ENCODE results near the gene CDC25A.

Gene CDC25A

GRCh38 chr3:48188266-48189201, at the start of gene CDC25A:
Gene CDC25A, minus strand, starts transcription at chr3:48188417. Its CDS starts 470 bp downstream, at chr3:48187947.
- H3K36me3 Mint-ChIP-seq = peaks cover 11% of the 10 kb centered on the region
- H3K27me3 Mint-ChIP-seq = peaks cover 13% of the 10 kb centered on the region
- no peaks in the 10 kb centered on the region for H3K9me3 Mint-ChIP-seq (ENCODE audit: low read depth)
- peaks cover 10% of the 10 kb centered on the region for H3K4me1 Mint-ChIP-seq (ENCODE audit: low read depth)
- peak within 1 kb of the TSS; percentile 93 for H3K4me3 Mint-ChIP-seq
- peak within 1 kb of the TSS; percentile 78 for H3K27ac Mint-ChIP-seq

- H3K27ac Mint-ChIP-seq = no peak overlapping the region
- no peaks in the 10 kb centered on the region for H3K9me3 Mint-ChIP-seq (ENCODE audit: low read depth)
- H3K36me3 Mint-ChIP-seq = no peaks in the 10 kb centered on the region
- H3K4me1 Mint-ChIP-seq (ENCODE audit: low read depth) = peaks cover 8% of the 10 kb centered on the region
- no peak overlapping the region for H3K4me3 Mint-ChIP-seq
- no peaks in the 10 kb centered on the region for H3K27me3 Mint-ChIP-seq
Measured at GRCh38 chr3:48236531-48236930, 48.3 kb upstream of the CDC25A start.

- Mint-ChIP-seq H3K4me1 (ENCODE audit: low read depth) (peaks cover 2% of the 10 kb centered on the region), H3K9me3 (ENCODE audit: low read depth) (no peaks in the 10 kb centered on the region), H3K27ac (no peak overlapping the region), H3K27me3 (no peaks in the 10 kb centered on the region), H3K36me3 (no peaks in the 10 kb centered on the region), H3K4me3 (no peak overlapping the region)
Measured at GRCh38 chr3:48233542-48233941, 45.3 kb upstream of the CDC25A start.

- no peaks in the 10 kb centered on the region for H3K9me3 Mint-ChIP-seq (ENCODE audit: low read depth)
- no peak overlapping the region for H3K4me3 Mint-ChIP-seq
- no peaks in the 10 kb centered on the region for H3K36me3 Mint-ChIP-seq
- peaks cover 5% of the 10 kb centered on the region for H3K4me1 Mint-ChIP-seq (ENCODE audit: low read depth)
- H3K27me3 Mint-ChIP-seq = no peaks in the 10 kb centered on the region
- no peak overlapping the region for H3K27ac Mint-ChIP-seq
Measured at GRCh38 chr3:48232734-48233133, 44.5 kb upstream of the CDC25A start.

- Mint-ChIP-seq H3K4me3 (no peak overlapping the region), H3K27ac (no peak overlapping the region), H3K27me3 (no peaks in the 10 kb centered on the region)
Measured at GRCh38 chr3:48232232-48232631, 44.0 kb upstream of the CDC25A start.

GRCh38 chr3:48226939-48227338, 38.7 kb upstream of the CDC25A start:
- no peaks in the 10 kb centered on the region for H3K9me3 Mint-ChIP-seq (ENCODE audit: low read depth)
- no peaks in the 10 kb centered on the region for H3K27me3 Mint-ChIP-seq
- H3K27ac Mint-ChIP-seq = no peak overlapping the region
- H3K36me3 Mint-ChIP-seq = no peaks in the 10 kb centered on the region
- no peak overlapping the region for H3K4me3 Mint-ChIP-seq
- peaks cover 12% of the 10 kb centered on the region for H3K4me1 Mint-ChIP-seq (ENCODE audit: low read depth)

More at GRCh38 chr3:48232232-48232631, 44.0 kb upstream of the CDC25A start:
- Mint-ChIP-seq H3K9me3 (ENCODE audit: low read depth) (no peaks in the 10 kb centered on the region), H3K4me1 (ENCODE audit: low read depth) (peaks cover 7% of the 10 kb centered on the region), H3K36me3 (no peaks in the 10 kb centered on the region)

GRCh38 chr3:48225587-48225986, 37.4 kb upstream of the CDC25A start:
- H3K4me1 Mint-ChIP-seq (ENCODE audit: low read depth) = peaks cover 12% of the 10 kb centered on the region
- H3K27ac Mint-ChIP-seq = no peak overlapping the region
- no peaks in the 10 kb centered on the region for H3K27me3 Mint-ChIP-seq
- H3K4me3 Mint-ChIP-seq = no peak overlapping the region
- no peaks in the 10 kb centered on the region for H3K36me3 Mint-ChIP-seq
- no peaks in the 10 kb centered on the region for H3K9me3 Mint-ChIP-seq (ENCODE audit: low read depth)

GRCh38 chr3:48222616-48223513, 34.6 kb upstream of the CDC25A start, which contains the start of gene CAMP:
Gene CAMP, plus strand, starts transcription at chr3:48223495. Its CDS starts 17 bp downstream, at chr3:48223512.
- Mint-ChIP-seq H3K27ac (no peak within 1 kb of the TSS), H3K9me3 (ENCODE audit: low read depth) (no peaks in the 10 kb centered on the region), H3K36me3 (no peaks in the 10 kb centered on the region), H3K27me3 (no peaks in the 10 kb centered on the region), H3K4me3 (no peak within 1 kb of the TSS), H3K4me1 (ENCODE audit: low read depth) (peaks cover 10% of the 10 kb centered on the region)

- no peak overlapping the region for H3K4me3 Mint-ChIP-seq
- no peaks in the 10 kb centered on the region for H3K36me3 Mint-ChIP-seq
- no peaks in the 10 kb centered on the region for H3K4me1 Mint-ChIP-seq (ENCODE audit: low read depth)
- no peaks in the 10 kb centered on the region for H3K9me3 Mint-ChIP-seq (ENCODE audit: low read depth)
- H3K27me3 Mint-ChIP-seq = no peaks in the 10 kb centered on the region
- no peak overlapping the region for H3K27ac Mint-ChIP-seq
Measured at GRCh38 chr3:48220746-48221145, 32.5 kb upstream of the CDC25A start.

GRCh38 chr3:48219543-48219942, 31.3 kb upstream of the CDC25A start:
- no peaks in the 10 kb centered on the region for H3K4me1 Mint-ChIP-seq (ENCODE audit: low read depth)
- no peaks in the 10 kb centered on the region for H3K36me3 Mint-ChIP-seq
- H3K4me3 Mint-ChIP-seq = no peak overlapping the region
- no peaks in the 10 kb centered on the region for H3K27me3 Mint-ChIP-seq
- H3K27ac Mint-ChIP-seq = no peak overlapping the region
- no peaks in the 10 kb centered on the region for H3K9me3 Mint-ChIP-seq (ENCODE audit: low read depth)

GRCh38 chr3:48218537-48218936, 30.3 kb upstream of the CDC25A start:
- no peaks in the 10 kb centered on the region for H3K27me3 Mint-ChIP-seq
- no peak overlapping the region for H3K4me3 Mint-ChIP-seq
- H3K4me1 Mint-ChIP-seq (ENCODE audit: low read depth) = no peaks in the 10 kb centered on the region
- no peak overlapping the region for H3K27ac Mint-ChIP-seq
- no peaks in the 10 kb centered on the region for H3K9me3 Mint-ChIP-seq (ENCODE audit: low read depth)
- H3K36me3 Mint-ChIP-seq = no peaks in the 10 kb centered on the region

GRCh38 chr3:48217449-48217848, 29.2 kb upstream of the CDC25A start:
- H3K4me3 Mint-ChIP-seq = no peak overlapping the region
- no peaks in the 10 kb centered on the region for H3K27me3 Mint-ChIP-seq
- H3K27ac Mint-ChIP-seq = no peak overlapping the region
- H3K4me1 Mint-ChIP-seq (ENCODE audit: low read depth) = no peaks in the 10 kb centered on the region
- H3K9me3 Mint-ChIP-seq (ENCODE audit: low read depth) = no peaks in the 10 kb centered on the region
- H3K36me3 Mint-ChIP-seq = no peaks in the 10 kb centered on the region

GRCh38 chr3:48215876-48216275, 27.7 kb upstream of the CDC25A start:
- no peak overlapping the region for H3K27ac Mint-ChIP-seq
- no peak overlapping the region for H3K4me3 Mint-ChIP-seq
- H3K9me3 Mint-ChIP-seq (ENCODE audit: low read depth) = no peaks in the 10 kb centered on the region
- no peaks in the 10 kb centered on the region for H3K27me3 Mint-ChIP-seq
- H3K4me1 Mint-ChIP-seq (ENCODE audit: low read depth) = no peaks in the 10 kb centered on the region
- H3K36me3 Mint-ChIP-seq = no peaks in the 10 kb centered on the region

- no peaks in the 10 kb centered on the region for H3K36me3 Mint-ChIP-seq
- no peaks in the 10 kb centered on the region for H3K4me1 Mint-ChIP-seq (ENCODE audit: low read depth)
- H3K4me3 Mint-ChIP-seq = no peak overlapping the region
- H3K9me3 Mint-ChIP-seq (ENCODE audit: low read depth) = no peaks in the 10 kb centered on the region
- H3K27ac Mint-ChIP-seq = no peak overlapping the region
- no peaks in the 10 kb centered on the region for H3K27me3 Mint-ChIP-seq
Measured at GRCh38 chr3:48215466-48215865, 27.2 kb upstream of the CDC25A start.

- Mint-ChIP-seq H3K9me3 (ENCODE audit: low read depth) (no peaks in the 10 kb centered on the region), H3K36me3 (no peaks in the 10 kb centered on the region), H3K4me3 (no peak overlapping the region), H3K4me1 (ENCODE audit: low read depth) (no peaks in the 10 kb centered on the region), H3K27ac (no peak overlapping the region), H3K27me3 (no peaks in the 10 kb centered on the region)
Measured at GRCh38 chr3:48215019-48215418, 26.8 kb upstream of the CDC25A start.
